ENCODE results near the gene CFAP20DC. TPM values are rescaled to one million over a fixed set of nuclear protein-coding genes. Genes with fewer than 3 reads are reported as not detected.

CFAP20DC gene
- total RNA-seq, 1 donor from 2014 or later: 1.4 TPM

DNA sequence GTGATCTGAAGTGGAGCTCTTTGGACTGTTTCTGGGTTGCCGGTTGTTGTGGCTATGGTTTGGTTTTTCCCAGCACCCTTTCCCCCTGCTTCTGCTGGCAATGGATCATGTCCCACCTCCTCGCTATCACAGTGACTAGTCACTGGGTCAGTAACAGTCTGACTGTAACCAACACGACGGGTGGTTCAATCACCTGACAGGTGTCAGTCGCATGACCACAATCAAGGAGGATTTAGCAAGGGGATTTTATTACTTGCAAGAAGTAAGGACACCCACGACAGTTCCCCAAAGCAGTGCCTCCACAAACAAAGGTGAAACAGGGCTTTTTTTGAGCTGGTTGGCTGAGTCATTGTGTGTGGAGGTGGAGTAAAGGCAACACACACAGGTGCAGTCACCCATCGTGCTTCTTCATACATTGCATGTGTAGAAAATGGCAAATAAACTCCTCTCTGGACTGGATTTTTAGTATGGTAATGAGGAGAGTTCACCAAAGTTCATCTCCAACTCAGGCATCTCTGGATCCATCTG lies 324.4 kb downstream of the CFAP20DC start:
- H3K4me1 Mint-ChIP-seq (ENCODE audit: unreplicated experiment): peaks cover 10% of the 10 kb centered on the region
- no peak overlapping the region for H3K4me3 Mint-ChIP-seq (ENCODE audit: unreplicated experiment)
- no peaks in the 10 kb centered on the region for H3K27me3 Mint-ChIP-seq (ENCODE audit: unreplicated experiment)
- no peaks in the 10 kb centered on the region for H3K9me3 Mint-ChIP-seq (ENCODE audit: unreplicated experiment)
- TF ChIP-seq CTCF (IDR thresholded peaks at IDR 0.05): no peak
- H3K36me3 Mint-ChIP-seq (ENCODE audit: unreplicated experiment): no peaks in the 10 kb centered on the region
- DNase-seq (ENCODE audit: extremely low spot score, unreplicated experiment): no peak
- H3K27ac Mint-ChIP-seq (ENCODE audit: unreplicated experiment): no peak overlapping the region

DNA sequence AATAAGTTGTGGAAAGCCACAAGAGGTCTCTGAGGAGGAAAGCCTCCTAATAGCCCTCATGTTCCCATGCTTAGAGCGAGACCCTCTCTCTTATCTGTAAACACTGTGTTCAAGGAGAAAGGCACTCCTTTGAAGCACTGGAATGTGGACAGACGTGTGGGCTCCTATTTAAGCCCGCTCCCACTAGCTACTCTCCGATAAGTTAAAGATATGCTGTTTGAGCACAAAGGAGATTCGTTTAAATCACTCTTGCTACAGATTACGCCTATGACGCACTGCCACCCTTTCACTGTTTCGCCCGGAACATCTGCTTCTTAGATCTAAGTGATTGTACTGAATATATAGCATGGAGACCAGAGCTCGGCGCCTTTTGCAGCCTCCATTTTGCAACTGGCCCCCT lies 325.5 kb downstream of the CFAP20DC start:
- no peaks in the 10 kb centered on the region for H3K9me3 Mint-ChIP-seq (ENCODE audit: unreplicated experiment)
- no peak for DNase-seq (ENCODE audit: extremely low spot score, unreplicated experiment)
- H3K27ac Mint-ChIP-seq (ENCODE audit: unreplicated experiment): no peak overlapping the region
- no peak overlapping the region for H3K4me3 Mint-ChIP-seq (ENCODE audit: unreplicated experiment)
- TF ChIP-seq CTCF (IDR thresholded peaks at IDR 0.05): no peak
- peaks cover 10% of the 10 kb centered on the region for H3K4me1 Mint-ChIP-seq (ENCODE audit: unreplicated experiment)
- H3K27me3 Mint-ChIP-seq (ENCODE audit: unreplicated experiment): no peaks in the 10 kb centered on the region
- no peaks in the 10 kb centered on the region for H3K36me3 Mint-ChIP-seq (ENCODE audit: unreplicated experiment)

- Mint-ChIP-seq H3K4me1 (ENCODE audit: unreplicated experiment) (peaks cover 10% of the 10 kb centered on the region), H3K27me3 (ENCODE audit: unreplicated experiment) (no peaks in the 10 kb centered on the region), H3K36me3 (ENCODE audit: unreplicated experiment) (no peaks in the 10 kb centered on the region), H3K9me3 (ENCODE audit: unreplicated experiment) (no peaks in the 10 kb centered on the region), H3K4me3 (ENCODE audit: unreplicated experiment) (no peak overlapping the region), H3K27ac (ENCODE audit: unreplicated experiment) (no peak overlapping the region)
- DNase-seq (ENCODE audit: extremely low spot score, unreplicated experiment): no peak
- TF ChIP-seq CTCF (IDR thresholded peaks at IDR 0.05): no peak
Measured at GRCh38 chr3:58723173-58723572, 326.7 kb downstream of the CFAP20DC start.

- Mint-ChIP-seq H3K27me3 (ENCODE audit: unreplicated experiment) (no peaks in the 10 kb centered on the region), H3K36me3 (ENCODE audit: unreplicated experiment) (no peaks in the 10 kb centered on the region), H3K4me1 (ENCODE audit: unreplicated experiment) (peaks cover 10% of the 10 kb centered on the region), H3K27ac (ENCODE audit: unreplicated experiment) (no peak overlapping the region), H3K4me3 (ENCODE audit: unreplicated experiment) (no peak overlapping the region), H3K9me3 (ENCODE audit: unreplicated experiment) (no peaks in the 10 kb centered on the region)
- no peak for DNase-seq (ENCODE audit: extremely low spot score, unreplicated experiment)
- no peak for TF ChIP-seq CTCF (IDR thresholded peaks at IDR 0.05)
Measured at GRCh38 chr3:58722561-58722960, 327.3 kb downstream of the CFAP20DC start.

- Mint-ChIP-seq H3K4me3 (ENCODE audit: unreplicated experiment) (no peak overlapping the region), H3K27me3 (ENCODE audit: unreplicated experiment) (no peaks in the 10 kb centered on the region), H3K27ac (ENCODE audit: unreplicated experiment) (no peak overlapping the region), H3K36me3 (ENCODE audit: unreplicated experiment) (no peaks in the 10 kb centered on the region), H3K9me3 (ENCODE audit: unreplicated experiment) (no peaks in the 10 kb centered on the region), H3K4me1 (ENCODE audit: unreplicated experiment) (peaks cover 10% of the 10 kb centered on the region)
- DNase-seq (ENCODE audit: extremely low spot score, unreplicated experiment): no peak
- TF ChIP-seq CTCF (IDR thresholded peaks at IDR 0.05): no peak
Measured at GRCh38 chr3:58720526-58720925, 329.3 kb downstream of the CFAP20DC start.
